K562 (cell line): ENCODE results near the gene PNMA8A. TPM values are rescaled to one million over a fixed set of nuclear protein-coding genes. Genes with fewer than 3 reads are reported as not detected.

Source experiments
- ATF1 ChIP-seq, 2 experiments: fragments of 450-650 bp in 1 of 2; IDR thresholded peaks; 2 replicates each; pipeline ENCODE4 v1.6.1; 2016; ENCODE audit warnings: missing compliant biosample characterization in 1 of 2, missing genetic modification characterization in 1 of 2
- C11orf30 ChIP-seq: fragments of 450-650 bp; IDR thresholded peaks from 2 replicates; pipeline ENCODE4 v1.6.1; 2016; ENCODE audit warnings: low read depth, mild to moderate bottlenecking
- CREB3 ChIP-seq: fragments of 450-650 bp; conservative IDR thresholded peaks from 2 replicates; pipeline ENCODE4 v1.6.1; 2016; ENCODE audit warnings: missing genetic modification characterization, low read depth, mild to moderate bottlenecking, missing compliant biosample characterization, moderate library complexity
- ELF1 ChIP-seq: fragments of 200-800 bp; sonication (Bioruptor generic); IDR thresholded peaks from 2 replicates; pipeline ENCODE4 v1.6.1; 2016; ENCODE audit warnings: missing genetic modification characterization, missing compliant biosample characterization
- ERF ChIP-seq: fragments of 450-650 bp; formaldehyde crosslinking; IDR thresholded peaks from 2 replicates; pipeline ENCODE4 v1.4.0; 2020; ENCODE audit warnings: mild to moderate bottlenecking, mixed read lengths
- HCFC1 ChIP-seq: IDR thresholded peaks from 2 replicates; pipeline ENCODE4 v1.6.1; 2012; ENCODE audit warnings: low read depth, low read length, improper control_type of control experiment
- HEY1 ChIP-seq: fragments of 250-450 bp; sonication (Bioruptor Pico); IDR thresholded peaks from 2 replicates; pipeline ENCODE4 v1.5.0; 2020; ENCODE audit warnings: mild to moderate bottlenecking, moderate library complexity, borderline replicate concordance
- HMGN3 ChIP-seq: IDR thresholded peaks from 2 replicates; pipeline ENCODE4 v1.6.1; 2011; ENCODE audit warnings: borderline replicate concordance, low read depth, mild to moderate bottlenecking, mixed read lengths, low read length; ENCODE audit not compliant: insufficient read length; ENCODE audit errors: extremely low read depth
- KDM5B ChIP-seq: fragments of 200-600 bp; sonication (generic); IDR thresholded peaks from 2 replicates; pipeline ENCODE4 v1.6.1; 2012; ENCODE audit warnings: low read depth, mild to moderate bottlenecking, moderate library complexity, low read length, control low read depth, inconsistent platforms; ENCODE audit not compliant: insufficient replicate concordance
- MYNN ChIP-seq, 2 experiments: sonication (generic); formaldehyde crosslinking in 1 of 2; IDR thresholded peaks; 2 replicates each; pipeline versions ENCODE4 v1.5.0 to v1.6.1; 2016 to 2020; ENCODE audit warnings: antibody characterized with exemption in 1 of 2, missing genetic modification reagents in 1 of 2
- NFRKB ChIP-seq: fragments of 450-650 bp; IDR thresholded peaks from 2 replicates; pipeline ENCODE4 v1.6.1; 2016; ENCODE audit warnings: low read depth
- PHF8 ChIP-seq: fragments of 200-600 bp; sonication (generic); IDR thresholded peaks from 2 replicates; pipeline ENCODE4 v1.6.1; 2012; ENCODE audit warnings: mixed run types, mild to moderate bottlenecking, inconsistent platforms, low read length, moderate library complexity, borderline replicate concordance
- RBBP5 ChIP-seq: fragments of 200-600 bp; sonication (generic); IDR thresholded peaks from 2 replicates; pipeline ENCODE4 v1.6.1; 2012; ENCODE audit warnings: borderline replicate concordance, mild to moderate bottlenecking, low read length, control low read depth, inconsistent platforms; ENCODE audit not compliant: insufficient read depth, poor library complexity, severe bottlenecking
- SMARCA4 ChIP-seq: fragments of 450-650 bp; IDR thresholded peaks from 2 replicates; pipeline ENCODE4 v1.6.1; 2016
- TBL1XR1 ChIP-seq, 2 experiments: IDR thresholded peaks; 2 replicates each; pipeline ENCODE4 v1.6.1; 2012; ENCODE audit warnings: improper control_type of control experiment in 2 of 2, low read length in 2 of 2, mild to moderate bottlenecking in 1 of 2
- THRAP3 ChIP-seq: fragments of 450-650 bp; IDR thresholded peaks from 2 replicates; pipeline ENCODE4 v1.6.1; 2016; ENCODE audit warnings: mild to moderate bottlenecking, inconsistent platforms, borderline replicate concordance
- U2AF1 ChIP-seq: fragments of 200-400 bp; formaldehyde crosslinking; optimal IDR thresholded peaks from 2 replicates; pipeline ENCODE3; 2017; ENCODE audit warnings: mild to moderate bottlenecking, low read depth, low read length, moderate library complexity
- YY1 ChIP-seq, 3 experiments: IDR thresholded peaks; 2 replicates each; pipeline ENCODE4 v1.6.1; 2011; ENCODE audit warnings: low read length in 2 of 3, mild to moderate bottlenecking in 2 of 3, moderate library complexity in 2 of 3, borderline replicate concordance in 1 of 3, control low read depth in 1 of 3, low read depth in 1 of 3; ENCODE audit not compliant: insufficient read depth in 3 of 3, insufficient replicate concordance in 2 of 3, control insufficient read depth in 1 of 3, insufficient read length in 1 of 3; ENCODE audit errors: extremely low read depth in 1 of 3
- ZBTB2 ChIP-seq: fragments of 450-650 bp; IDR thresholded peaks from 2 replicates; pipeline ENCODE4 v1.6.1; 2016; ENCODE audit warnings: antibody characterized with exemption
- ZNF134 ChIP-seq: fragments of 250-450 bp; sonication (Bioruptor Pico); conservative IDR thresholded peaks from 2 replicates; pipeline ENCODE4 v1.4.0; 2020
- ZNF197 ChIP-seq: fragments of 200-800 bp; sonication (Bioruptor generic); IDR thresholded peaks from 2 replicates; pipeline ENCODE4 v1.6.1; 2016; ENCODE audit warnings: low read depth, missing genetic modification characterization, missing compliant biosample characterization
- ZNF263 ChIP-seq: sonication (generic); formaldehyde crosslinking; IDR thresholded peaks from 2 replicates; pipeline ENCODE4 v1.8.0; 2022; ENCODE audit warnings: mild to moderate bottlenecking, missing genetic modification reagents, borderline replicate concordance
- ZNF316 ChIP-seq: fragments of 450-650 bp; IDR thresholded peaks from 2 replicates; pipeline ENCODE4 v1.6.1; 2016
- polyA plus RNA-seq, 8 experiments: library from polyadenylated mRNA; depleted of rRNA in 4 of 8; stranded (reverse) in 5 of 8; unstranded in 3 of 8; fragments of >200 nt; fragmentation: Nextera tagmentation in 2 of 8; fragmentation: Illumina TruSeq in 1 of 8; extraction: Ambion mirVana in 2 of 8; extraction: Trizol in 1 of 8; gene quantifications; 2 replicates each; pipeline versions ENCODE4 v1.2.1 to v1.2.3, GENCODE V29; 2011 to 2014; ENCODE audit warnings: inconsistent platforms in 1 of 8, missing spikeins in 1 of 8
- total RNA-seq, 7 experiments: library from RNA; depleted of rRNA in 6 of 7; stranded (reverse); fragments of >200 nt in 6 of 7; fragmentation: Illumina TruSeq in 2 of 7; extraction: Trizol in 2 of 7; gene quantifications; 2 replicates each; pipeline versions ENCODE4 v1.2.1 to v1.2.3, GENCODE V29; 2011 to 2021; ENCODE audit warnings: low replicate concordance in 1 of 7
- TF ChIP-seq, protein P1 (sequence below): sonication (generic); formaldehyde crosslinking; IDR thresholded peaks from 2 replicates; pipeline ENCODE4 v1.8.0; 2022; ENCODE audit warnings: missing genetic modification reagents, mild to moderate bottlenecking, moderate library complexity, borderline replicate concordance

The PNMA8A gene
- total and polyA plus RNA-seq, 9 of the 15 experiments (the other 6 are each of a cell fraction or from before 2014, with no cell fraction given): 6.6 to 23.8 (median 14.9) TPM

GRCh38 chr19:46471116-46471733 is at the start of gene PNMA8A (continued):
- peak; percentile 98 for TF ChIP-seq ZNF263 (CRISPR knock-in tag)
- TF ChIP-seq ZNF197 (CRISPR knock-in tag): no peak
- peak; percentile 27; the same call in 1 of the 2 replicates for TF ChIP-seq HCFC1
- TF ChIP-seq U2AF1: no peak
- TF ChIP-seq YY1 (IDR thresholded peaks at IDR 0.05; ENCODE audit: borderline replicate concordance in 1 of 3, control insufficient read depth in 1 of 3, extremely low read depth in 1 of 3, insufficient read depth in 3 of 3, insufficient read length in 1 of 3, insufficient replicate concordance in 2 of 3, low read depth in 1 of 3, low read length in 2 of 3): peak in 2 of 3 experiments; percentile 36 to 45
- TF ChIP-seq CREB3 (tag): no peak
- TF ChIP-seq ELF1 (tag): no peak
- TF ChIP-seq ZBTB2: 0 out of 2 replicates have a peak, but pooled peaks have one; percentile 22
- TF ChIP-seq HMGN3: peak; percentile 42
- TF ChIP-seq NFRKB: no peak
- 0 out of 2 replicates have a peak, but pooled peaks have one; percentile 35 for TF ChIP-seq ZNF134
- no peak for TF ChIP-seq HEY1 (CRISPR knock-in tag)
- TF ChIP-seq KDM5B: peak; percentile 82
- TF ChIP-seq C11orf30: peak; percentile 86
- no peak for TF ChIP-seq SMARCA4
- peak; percentile 11; the same call in 1 of the 2 replicates for TF ChIP-seq ZNF316
- TF ChIP-seq RBBP5: peak; percentile 65
- TF ChIP-seq, protein P1, sequence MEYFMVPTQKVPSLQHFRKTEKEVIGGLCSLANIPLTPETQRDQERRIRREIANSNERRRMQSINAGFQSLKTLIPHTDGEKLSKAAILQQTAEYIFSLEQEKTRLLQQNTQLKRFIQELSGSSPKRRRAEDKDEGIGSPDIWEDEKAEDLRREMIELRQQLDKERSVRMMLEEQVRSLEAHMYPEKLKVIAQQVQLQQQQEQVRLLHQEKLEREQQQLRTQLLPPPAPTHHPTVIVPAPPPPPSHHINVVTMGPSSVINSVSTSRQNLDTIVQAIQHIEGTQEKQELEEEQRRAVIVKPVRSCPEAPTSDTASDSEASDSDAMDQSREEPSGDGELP (CRISPR knock-in tag): peak; percentile 64; the same call in 1 of the 2 replicates
- TF ChIP-seq ERF (CRISPR knock-in tag): 0 out of 2 replicates have a peak, but pooled peaks have one; percentile 45
- peak; percentile 83 for TF ChIP-seq PHF8
- peak; percentile 76; the same call in 1 of the 2 replicates for TF ChIP-seq MYNN (IDR thresholded peaks at IDR 0.05)
- TF ChIP-seq MYNN (CRISPR knock-in tag; IDR thresholded peaks at IDR 0.05): no peak
- 0 out of 2 replicates have a peak, but pooled peaks have one; percentile 21 for TF ChIP-seq ATF1 (CRISPR knock-in tag; IDR thresholded peaks at IDR 0.05)
- TF ChIP-seq ATF1 (tag; IDR thresholded peaks at IDR 0.05): peak; percentile 90
- no peak for TF ChIP-seq THRAP3
- TF ChIP-seq TBL1XR1 (IDR thresholded peaks at IDR 0.05; ENCODE audit: low read length in 2 of 2): no peak
